HG03196 (cell line): ENCODE results near the gene PRKACG.
"Not testable (repeated sequence)": the region's sequence is repeated elsewhere in the genome, so short reads cannot be mapped to it uniquely, and the experiment has no call there.

ENCODE experiments used
- ATAC-seq: cut with Tn5 transposase; IDR thresholded peaks from one replicate; pipeline ENCODE4 v1.9.1; 2021; ENCODE audit not compliant: unreplicated experiment

The PRKACG gene

DNA sequence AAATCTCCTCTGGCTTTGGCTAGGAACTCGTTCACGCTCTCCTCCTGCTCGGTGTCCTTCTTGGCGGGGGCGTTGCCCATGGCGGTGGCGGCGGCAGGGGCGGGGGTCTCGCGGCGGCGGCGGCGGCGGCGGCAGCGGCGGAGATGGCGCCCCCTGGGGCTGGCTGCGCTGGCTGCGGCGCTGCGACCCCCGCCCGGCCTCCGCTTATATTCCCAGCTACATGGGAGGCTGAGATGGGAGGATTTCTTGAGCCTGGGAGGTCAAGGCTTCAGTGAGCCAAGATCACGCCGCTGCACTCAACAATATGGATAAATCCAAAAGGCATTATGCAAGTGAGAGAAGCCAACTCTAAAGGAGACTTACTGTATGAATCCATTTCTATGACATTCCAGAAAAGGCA is at the start of gene PRKACG:
Gene PRKACG, minus strand, starts transcription at position 101 of the 400 bp plus-strand sequence. Its CDS starts 21 bp downstream, at position 80.
- no peak for ATAC-seq

- ATAC-seq = no peak
Measured at GRCh38 chr9:69062195-69062594, 48.3 kb upstream of the PRKACG start.

- no peak for ATAC-seq
Measured at GRCh38 chr9:69060766-69061165, 46.9 kb upstream of the PRKACG start.

- no peak for ATAC-seq
Measured at GRCh38 chr9:69058101-69058500, 44.2 kb upstream of the PRKACG start.

DNA sequence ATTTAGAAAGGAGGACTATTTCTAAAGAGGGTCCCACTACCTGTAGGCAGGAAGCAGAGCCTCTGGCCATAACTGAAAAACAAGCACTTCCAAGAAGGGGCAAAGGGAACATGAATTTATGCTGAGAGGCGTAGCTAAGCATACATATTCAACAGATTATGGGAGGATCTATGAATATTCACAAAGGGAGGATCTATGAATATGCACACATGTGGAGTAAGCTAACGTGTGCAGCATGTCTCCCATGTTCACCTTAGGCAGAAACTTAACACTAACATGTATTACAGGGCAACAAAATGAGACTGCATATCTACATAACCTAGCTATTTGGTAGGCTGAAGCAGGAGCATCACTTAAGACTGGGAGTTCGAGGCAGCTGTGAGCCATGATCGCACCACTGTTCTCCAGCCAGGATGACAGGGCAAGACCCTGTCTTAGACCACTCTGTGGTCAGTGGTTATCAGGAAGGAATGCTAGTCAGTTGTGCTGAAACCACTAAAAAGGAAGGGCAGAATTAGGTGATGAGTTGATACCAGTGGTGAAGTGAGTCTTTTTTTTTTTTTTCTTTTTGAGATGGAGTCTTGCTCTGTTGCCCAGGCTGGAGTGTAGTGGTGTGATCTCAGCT is 42.4 kb upstream of the PRKACG start:
- no peak for ATAC-seq

- no peak for ATAC-seq
Measured at GRCh38 chr9:69054989-69055388, 41.1 kb upstream of the PRKACG start.

DNA sequence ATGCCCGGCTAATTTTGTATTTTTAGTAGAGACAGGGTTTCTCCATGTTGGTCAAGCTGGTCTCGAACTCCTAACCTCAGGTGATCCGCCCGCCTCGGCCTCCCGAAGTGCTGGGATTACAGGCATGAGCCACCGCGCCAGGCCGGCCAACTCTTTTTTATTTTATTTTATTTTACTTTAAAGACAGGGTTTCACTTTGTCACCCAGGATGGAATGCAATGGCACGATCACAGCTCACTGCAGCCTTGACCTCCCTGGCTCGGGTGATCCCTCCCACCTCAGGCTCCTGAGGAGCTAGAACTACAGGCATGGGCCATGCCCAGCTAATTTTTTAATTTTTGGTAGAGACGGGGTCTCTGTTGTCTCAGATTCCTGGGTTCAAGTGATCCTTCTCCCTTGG is 37.0 kb upstream of the PRKACG start:
- not testable (repeated sequence) for ATAC-seq

DNA sequence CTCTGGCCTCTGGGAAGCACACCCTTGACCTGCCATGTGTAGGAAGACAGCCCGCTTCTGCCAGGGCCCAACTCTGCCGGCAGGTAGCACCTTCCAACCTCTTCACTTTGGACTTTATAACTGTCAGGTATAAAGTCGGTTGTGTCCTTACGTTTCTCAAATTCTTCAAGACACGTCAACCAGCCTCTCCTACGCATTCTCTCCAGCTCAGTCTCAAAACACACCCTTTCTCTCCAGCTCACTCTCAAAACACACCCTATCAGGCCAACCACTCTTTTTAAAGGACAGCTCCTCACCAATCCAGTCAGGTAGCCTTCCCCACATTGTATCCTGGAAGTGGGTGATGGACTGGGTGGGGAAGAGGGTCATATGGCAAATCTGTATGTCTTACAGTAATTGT is 35.2 kb upstream of the PRKACG start:
- ATAC-seq = no peak

DNA sequence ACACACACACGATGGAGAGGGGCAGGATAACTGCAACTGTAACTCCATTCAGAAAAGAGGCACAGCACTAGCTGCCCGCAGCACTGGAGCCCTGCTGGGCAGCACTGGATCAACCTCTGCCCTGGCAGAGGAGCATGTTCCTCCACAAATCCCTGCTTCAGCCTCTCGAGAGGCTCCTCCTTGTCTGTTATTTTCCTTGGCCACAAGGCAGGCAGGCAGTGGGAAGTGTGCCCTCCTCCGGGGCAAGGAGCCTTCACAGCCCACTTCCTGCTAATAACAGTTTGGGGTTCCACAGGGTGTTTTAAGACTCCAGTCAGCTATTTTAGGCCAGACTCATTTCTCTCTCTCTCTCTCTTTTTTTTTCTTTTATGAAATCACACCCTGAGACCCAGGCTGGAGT is 33.5 kb upstream of the PRKACG start:
- no peak for ATAC-seq

DNA sequence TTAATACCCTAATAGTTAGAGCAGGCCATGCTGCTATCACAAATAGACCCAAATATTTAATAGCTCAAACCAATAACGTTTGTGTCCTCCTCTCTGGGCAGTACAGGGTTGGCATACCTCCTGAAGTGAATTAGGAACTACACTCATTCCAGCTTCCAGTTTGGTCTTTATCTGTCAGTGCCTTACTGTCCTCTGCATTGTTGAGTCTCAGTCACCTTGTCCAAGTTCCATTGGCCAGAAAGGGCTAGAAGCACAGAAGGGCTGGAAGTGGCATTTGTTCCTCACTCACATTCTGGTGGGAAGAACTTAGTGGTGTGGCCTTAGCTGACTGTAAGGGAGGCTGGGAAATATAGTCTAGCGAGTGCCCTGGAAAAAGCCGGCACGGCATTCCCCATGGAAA is 32.8 kb upstream of the PRKACG start:
- no peak for ATAC-seq

DNA sequence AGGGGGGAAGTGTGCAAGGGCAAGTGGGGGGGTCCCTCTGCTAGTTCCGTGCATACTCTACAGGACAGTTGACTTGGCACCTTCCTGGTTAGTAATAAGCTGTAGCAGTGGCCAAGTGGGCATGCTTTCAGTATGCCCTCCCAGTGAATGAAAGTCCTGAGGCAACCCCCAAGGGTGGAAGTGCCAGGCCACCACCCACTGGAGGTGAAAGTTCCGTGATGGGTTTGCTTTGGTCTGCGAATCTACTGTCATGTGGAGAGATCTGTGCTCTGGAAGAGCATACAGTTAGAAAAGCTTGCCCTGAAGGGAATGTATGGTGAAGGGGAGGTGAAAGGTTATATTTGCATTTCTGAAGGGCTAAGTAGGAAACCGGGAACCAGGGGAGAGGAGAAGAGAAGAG is 31.9 kb upstream of the PRKACG start:
- ATAC-seq = no peak

- ATAC-seq = no peak
Measured at GRCh38 chr9:69044240-69045219, 30.6 kb upstream of the PRKACG start.

GRCh38 chr9:69040646-69041045 is 26.7 kb upstream of the PRKACG start:
- no peak for ATAC-seq

- no peak for ATAC-seq
Measured at GRCh38 chr9:69036799-69037198, 22.9 kb upstream of the PRKACG start.

DNA sequence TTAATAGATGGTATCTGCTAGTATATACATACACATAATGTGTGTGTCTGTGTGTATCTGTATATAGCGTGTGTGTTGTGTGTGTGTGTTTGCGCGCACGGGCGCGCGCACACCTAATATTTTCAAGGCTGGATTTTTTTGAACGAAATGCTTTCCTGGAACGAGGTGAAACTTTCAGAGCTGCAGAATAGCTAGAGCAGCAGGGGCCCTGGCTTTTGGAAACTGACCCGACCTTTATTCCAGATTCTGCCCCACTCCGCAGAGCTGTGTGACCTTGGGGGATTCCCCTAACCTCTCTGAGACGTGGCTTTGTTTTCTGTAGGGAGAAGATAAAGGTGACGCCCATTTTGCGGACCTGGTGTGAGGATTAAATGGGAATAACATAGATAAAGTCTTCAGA is 22.4 kb upstream of the PRKACG start:
- ATAC-seq = no peak

- ATAC-seq = peak; percentile 95
Measured at GRCh38 chr9:69035438-69036308, 21.8 kb upstream of the PRKACG start, which contains the start of gene FXN. Gene FXN (plus strand): TSS chr9:69035752. CDS start chr9:69035783, 31 bp downstream.

DNA sequence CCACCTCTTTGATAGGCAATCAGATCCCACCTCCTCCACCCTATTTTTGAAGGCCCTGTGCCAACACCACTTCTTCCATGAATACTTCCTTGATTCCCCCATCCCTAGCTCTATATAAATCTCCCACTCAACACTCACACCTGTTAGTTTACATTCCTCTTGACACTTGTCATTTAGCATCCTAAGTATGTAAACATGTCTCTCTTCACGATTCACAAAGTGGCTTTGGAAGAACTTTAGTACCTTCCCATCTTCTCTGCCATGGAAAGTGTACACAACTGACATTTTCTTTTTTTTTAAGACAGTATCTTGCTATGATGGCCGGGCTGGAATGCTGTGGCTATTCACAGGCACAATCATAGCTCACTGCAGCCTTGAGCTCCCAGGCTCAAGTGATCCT is 20.2 kb upstream of the PRKACG start:
- ATAC-seq = no peak

DNA sequence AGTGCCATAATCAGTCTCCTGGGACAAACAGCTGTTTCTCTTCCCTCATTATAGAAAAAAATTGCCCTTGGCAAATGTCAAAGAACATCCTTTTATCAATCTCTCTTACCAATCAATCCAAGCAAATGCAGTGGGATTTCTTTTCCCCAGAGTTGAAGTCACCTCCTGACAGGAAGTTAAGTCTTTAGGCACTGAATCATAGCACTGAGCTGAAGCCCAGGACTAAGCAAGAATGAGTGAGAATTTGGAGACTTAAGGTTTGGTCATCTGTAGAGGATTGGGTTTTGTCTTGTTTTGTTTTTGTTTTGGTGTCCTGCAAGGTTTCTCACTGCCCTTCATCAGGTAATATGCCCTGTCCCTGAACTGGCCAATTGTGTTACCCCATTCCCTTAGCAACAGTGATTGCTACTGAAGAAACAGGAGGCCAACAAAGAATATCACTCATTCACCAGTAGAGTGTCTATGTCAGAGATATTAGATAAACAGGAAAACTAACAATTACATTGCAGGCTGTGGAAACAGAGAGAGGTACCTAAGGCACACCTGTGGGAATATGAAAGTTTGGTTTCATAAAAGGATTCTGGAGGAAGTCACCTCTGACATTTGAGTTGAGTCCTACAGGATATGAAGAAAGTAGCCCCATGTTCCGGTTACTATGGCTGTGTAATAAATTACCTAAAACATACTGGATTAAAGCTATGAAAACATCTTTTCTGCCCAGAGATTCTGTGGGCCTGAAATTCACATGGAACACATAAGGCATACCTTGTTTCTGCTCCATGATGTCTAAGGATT is 17.1 kb upstream of the PRKACG start:
- ATAC-seq = no peak

DNA sequence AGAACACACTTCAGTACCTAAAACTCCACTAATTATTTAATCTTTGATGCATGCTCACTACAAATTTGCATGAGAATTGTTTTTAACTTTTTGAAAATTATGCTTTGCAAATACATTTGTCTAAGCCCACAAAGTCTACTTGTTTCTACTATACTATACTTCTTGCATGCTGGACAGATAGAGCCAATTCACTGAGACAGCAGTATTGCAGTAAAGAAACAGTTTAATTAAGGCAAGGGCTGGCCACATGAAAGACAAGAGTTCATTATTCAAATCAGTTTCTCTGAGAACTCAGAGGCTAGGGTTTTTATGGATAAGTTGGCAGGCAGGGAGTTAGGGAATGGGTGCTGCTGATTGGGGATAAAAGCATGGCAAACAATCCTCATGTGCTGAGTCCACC is 15.6 kb upstream of the PRKACG start:
- ATAC-seq = no peak

- no peak for ATAC-seq
Measured at GRCh38 chr9:69028754-69029153, 14.8 kb upstream of the PRKACG start.
